GM19025 (cell line): Measurements from ENCODE around the gene HEG1.

Experiments used
- ATAC-seq: cut with Tn5 transposase; IDR thresholded peaks from one replicate; pipeline ENCODE4 v1.9.1; 2021; ENCODE audit warnings: mild to moderate bottlenecking, low read depth, moderate library complexity; ENCODE audit not compliant: unreplicated experiment

The HEG1 gene

DNA sequence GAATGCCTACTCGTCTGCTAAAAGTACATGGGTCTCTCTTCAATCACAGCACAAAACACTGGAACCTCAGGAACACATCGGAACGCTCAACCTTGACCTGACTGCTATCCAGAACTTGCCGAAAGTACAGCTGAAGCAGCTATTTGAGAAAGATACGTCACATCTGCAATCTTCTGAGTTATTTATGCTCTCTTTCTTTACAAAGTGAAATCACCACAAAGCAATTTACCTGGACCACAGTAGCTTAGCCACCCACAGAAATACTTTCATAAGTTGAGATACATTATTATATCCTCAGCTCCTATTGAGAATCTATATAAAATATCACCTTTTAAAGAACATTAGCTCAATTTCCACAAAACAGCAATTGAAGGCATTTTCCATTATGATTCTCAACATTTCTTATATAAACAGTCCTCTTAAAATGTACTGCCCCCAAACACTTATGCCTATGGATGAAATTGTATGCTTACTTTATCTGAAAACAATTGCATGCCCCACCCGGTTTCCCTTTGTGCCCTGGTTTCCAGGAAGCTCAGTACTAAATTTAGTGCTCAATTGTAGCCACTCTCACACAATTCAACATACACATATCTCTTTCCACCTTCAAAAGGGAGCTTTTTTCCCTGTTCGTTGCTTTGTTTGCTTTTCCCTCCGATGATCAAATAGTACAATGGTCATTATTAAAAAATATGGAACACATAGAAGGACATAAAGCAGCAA is 31.8 kb downstream of the HEG1 start:
- no peak for ATAC-seq

DNA sequence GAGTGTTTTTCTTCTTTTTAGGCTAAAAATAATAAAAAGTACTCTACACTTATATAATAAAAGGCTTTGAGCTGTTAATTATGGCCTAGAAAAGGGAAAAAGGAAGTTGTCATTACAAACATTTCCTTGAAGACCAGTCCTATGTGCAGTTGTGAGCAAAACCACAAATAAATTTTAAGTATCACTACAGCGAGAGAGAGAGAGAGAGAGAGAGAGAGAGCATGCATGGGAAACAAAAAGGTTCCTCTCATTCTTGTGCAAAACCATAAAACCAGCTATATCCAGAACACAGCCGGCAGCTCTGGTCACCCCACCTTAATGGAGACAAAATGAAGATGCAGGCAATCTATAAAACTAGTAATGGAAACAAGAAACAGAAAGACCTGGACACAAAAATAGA is 33.6 kb downstream of the HEG1 start:
- no peak for ATAC-seq

DNA sequence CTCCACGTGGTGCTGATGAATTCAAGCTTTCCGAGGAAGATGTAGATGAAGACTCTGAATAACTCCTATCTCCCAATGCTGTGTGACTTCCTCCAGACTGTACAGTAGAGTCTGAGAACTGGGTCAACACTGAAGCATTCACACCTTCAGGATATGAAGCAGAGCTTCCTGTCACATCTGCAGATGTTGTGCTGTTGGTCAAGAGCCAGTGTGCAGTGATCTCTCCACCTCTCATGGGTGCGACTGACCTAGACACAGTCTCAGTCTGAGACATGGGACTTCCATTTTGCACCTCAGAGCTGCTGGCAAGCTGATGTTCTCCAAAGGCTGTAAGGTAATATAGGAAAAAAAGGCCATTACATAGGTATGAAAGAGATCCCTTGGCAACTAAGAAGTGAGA is 36.5 kb downstream of the HEG1 start:
- ATAC-seq = no peak

GRCh38 chr3:125017406-125017805 is 38.4 kb downstream of the HEG1 start:
- ATAC-seq = no peak

DNA sequence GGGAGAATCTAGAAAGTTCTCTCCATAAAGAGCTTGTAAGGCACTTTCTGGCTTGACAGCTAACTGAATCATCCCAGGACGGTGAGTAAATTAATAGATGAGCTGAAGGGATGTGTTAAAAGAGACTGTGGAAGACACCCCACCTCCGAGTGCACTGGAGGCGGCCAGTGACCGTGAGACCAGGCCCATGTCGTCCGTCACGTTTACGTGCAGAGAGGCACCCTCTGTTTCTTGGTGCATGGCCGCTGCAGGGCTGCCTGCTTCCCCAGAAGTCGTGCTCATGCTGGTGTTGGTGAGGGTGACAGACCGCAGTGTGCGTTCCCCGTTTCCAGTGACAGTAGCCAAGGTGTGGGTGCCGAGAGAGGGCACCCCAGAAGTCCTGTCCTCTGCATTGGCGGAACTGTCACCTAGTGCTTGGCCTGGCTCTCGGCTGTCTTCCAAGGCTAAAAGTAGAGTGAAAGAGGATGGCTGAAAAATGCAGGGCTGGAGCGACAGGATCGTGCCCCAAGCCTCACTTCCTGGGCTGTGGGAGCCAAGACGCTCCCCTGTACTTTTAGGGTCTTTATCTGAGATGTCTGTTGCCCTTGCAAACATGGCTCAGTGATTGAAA is 41.1 kb downstream of the HEG1 start:
- ATAC-seq = no peak

- no peak for ATAC-seq
Observed at GRCh38 chr3:125013095-125013494, 42.7 kb downstream of the HEG1 start.

GRCh38 chr3:125011941-125012340 is 43.9 kb downstream of the HEG1 start:
- no peak for ATAC-seq

- no peak for ATAC-seq
Observed at GRCh38 chr3:125010393-125010792, 45.4 kb downstream of the HEG1 start.

GRCh38 chr3:125008766-125009165 is 47.0 kb downstream of the HEG1 start:
- ATAC-seq = no peak

DNA sequence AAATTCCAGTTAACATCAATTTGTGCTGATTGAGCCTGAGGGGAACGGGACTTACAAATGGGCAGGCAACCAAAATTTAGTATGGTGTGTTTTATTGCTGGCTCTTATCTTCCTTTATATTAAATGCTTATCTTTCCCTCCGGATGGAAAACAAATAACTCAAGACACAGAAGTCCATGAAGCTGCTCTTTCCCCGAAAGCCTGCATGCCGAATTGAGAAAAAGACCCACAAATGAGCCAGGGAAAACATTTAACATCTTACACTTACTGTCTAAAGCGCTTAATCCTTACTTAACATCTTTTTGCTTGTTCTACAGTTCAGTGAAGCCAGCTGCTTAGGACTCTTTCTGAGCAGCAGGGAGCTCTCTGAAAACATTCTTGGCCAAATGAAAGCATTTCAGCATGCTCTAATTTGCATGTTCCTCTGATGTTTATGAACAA is 49.5 kb downstream of the HEG1 start:
- ATAC-seq = no peak

DNA sequence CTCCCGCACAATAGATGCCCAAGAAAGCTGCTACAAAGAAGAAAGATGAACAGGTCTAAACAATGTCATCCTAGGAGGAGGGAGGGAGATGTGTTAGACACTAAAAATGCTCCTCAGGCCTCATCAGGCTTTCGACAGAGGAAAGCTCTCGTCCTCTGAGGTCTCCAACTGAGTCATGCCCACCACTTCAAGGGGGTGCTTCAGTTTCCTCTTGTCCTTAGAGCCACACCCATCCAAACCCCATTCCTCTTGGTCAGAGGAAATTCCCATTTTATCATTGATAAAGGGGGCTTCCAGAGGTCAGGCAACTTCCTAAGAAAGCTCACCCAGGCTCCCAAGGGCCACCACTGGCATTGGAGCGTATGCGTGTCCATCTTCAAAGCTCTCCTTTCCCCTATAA is 50.1 kb downstream of the HEG1 start:
- ATAC-seq = no peak

GRCh38 chr3:125005222-125005621 is 50.6 kb downstream of the HEG1 start:
- ATAC-seq = no peak

DNA sequence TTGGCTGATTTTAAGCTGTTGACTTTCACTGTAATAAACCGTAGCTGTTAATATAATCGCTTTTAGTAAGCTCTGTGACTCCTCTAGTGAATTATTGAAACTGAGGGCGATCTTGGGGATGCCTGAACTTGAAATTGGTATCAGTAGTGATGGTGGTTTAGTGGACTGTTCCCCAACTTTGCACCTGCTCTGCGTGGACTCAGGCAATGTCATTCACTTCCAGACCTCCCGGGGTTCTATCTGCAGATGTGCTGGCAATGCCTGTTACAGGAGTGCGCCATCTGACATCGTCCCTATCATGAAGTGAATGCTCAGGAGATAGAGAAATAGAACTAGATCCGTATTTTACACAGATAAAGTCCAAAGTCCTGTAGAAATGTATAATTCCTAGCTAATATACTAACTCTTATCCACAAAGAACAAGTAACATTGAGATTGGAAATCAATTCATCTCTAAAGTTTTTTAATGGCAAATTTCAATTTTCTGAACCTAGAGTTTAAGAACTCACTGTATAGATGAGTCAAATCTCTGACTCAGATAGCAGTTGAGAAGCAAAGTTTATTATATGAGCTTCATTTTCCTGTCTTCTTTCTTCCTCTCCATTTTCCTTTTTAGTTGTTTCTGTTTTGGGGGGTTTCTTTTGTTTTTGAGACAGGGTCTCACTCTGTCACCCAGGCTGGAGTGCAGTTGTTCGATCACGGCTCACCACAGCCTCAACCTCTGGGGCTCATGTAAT is 51.8 kb downstream of the HEG1 start:
- no peak for ATAC-seq

DNA sequence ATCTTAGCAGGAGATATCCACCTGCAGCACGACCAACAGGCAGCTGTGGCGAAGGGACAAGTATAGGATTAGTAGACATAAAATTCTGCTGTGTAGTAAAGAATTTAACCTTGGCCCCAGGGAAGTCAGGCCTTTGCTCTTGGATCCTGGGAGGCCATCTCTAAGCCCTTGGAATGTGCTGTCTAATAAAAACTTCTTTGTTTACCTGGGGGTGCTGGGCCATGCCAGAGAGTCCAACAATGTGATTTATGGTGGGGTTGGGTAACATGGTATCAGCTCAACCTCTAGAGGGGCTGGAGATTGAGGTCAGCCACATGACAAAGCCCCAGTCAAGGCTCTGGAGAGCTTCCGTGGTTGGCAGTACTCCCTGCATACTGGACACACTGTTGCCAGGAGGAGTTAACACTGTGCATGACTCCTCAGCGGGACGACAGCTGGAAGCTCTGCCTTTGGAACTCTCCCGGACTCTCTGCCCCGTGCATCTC is 52.4 kb downstream of the HEG1 start:
- no peak for ATAC-seq

DNA sequence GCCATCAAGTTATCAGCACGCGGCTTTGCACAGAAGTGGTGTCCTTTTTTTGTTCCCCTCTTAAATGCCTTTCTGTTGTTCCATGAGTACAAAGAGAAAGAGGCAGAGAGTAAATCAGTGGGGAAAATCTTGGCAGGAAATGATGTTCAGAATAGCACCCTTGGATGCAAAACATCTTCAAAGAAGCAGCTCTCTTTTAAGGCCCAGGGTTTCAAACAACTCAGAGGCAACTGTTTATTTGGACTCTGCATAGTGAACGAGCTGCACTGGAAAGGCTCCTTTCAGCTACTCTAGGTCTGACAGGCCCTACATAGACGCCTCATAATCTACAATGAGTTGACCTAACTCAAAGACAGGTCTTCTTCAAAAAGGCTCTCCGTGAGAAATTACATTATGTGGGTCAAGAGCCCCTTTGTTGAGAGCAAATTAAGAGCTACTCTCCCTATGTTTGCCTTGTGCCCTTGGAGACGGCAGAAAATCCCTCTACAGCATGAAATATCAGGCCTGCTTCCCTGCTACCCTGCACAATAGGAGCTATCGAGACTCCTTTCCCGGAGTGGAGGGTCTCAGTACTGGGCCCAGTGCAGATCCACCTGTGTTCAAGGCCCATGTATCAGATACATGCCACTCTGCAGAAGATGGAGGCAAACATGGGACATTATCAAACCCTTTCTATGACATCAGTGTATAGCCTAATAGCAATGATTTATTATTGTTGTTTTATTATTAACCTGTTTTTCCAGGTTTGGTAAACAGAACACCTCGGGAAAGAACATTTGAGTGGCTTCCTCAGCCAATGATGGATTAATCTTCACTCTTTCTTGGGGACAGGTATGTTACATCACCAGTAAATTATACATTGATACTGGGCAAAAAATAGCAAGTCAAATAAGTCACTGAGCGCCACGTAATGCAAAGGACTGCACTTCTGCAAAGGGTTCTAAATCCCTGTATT is 53.1 kb downstream of the HEG1 start:
- ATAC-seq = no peak

DNA sequence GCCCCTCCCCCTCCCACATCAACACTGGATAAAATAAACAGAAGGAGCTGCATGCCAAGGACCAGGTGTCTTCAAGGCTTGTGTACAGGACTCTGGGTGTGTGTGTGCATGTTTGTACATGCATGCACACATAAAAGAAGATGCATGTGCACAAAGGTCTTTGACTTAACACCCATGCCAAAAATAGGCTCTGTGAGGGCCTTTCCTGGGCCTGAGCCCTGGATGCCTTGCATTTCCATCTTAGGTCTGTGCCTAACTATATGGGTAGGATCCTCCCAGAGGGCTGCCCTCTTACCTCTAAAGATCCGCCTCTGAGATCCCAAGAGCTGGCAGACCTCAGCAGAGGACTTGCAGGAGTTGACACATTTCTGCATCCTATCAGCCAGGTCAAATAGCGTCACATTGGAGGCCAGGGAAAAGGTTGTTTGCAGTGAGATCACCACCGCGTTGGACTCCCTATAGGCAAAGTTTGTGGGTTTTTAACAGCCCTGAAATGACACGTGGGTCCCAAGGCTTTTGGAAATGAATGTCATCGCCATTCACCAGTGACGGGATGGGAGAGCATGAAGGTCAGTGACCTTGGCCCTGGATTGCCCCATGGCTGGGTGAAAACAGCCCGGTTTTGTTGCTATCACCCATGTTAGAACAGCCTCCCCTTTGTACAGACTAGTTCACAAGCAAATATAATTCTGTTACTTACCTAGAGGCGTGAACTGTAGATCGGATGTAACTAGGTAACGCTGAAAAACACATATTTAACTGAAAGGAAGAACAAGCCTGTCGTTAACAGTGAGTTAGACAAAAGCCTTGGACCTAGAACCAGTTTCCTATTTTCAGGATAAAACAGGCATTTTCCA is 54.0 kb downstream of the HEG1 start:
- no peak for ATAC-seq

DNA sequence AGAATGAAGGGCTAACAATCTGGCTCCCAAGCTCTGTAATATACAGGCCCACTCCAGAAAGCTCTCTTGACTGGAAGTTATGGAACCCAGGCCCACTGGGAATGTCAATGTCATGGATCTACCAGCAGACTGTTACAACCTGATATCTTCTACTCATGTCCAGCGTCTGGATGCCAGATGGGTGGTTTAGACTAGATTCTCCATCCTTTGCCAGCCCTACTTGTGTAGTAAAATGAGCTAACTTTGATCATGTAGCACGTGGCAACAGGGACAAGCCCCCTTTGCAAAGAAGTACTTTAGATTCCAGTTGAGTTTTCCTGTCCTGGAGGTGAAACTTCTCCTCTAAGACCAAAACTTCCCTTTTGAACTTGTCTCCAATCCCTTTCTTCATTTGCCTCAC is 55.1 kb downstream of the HEG1 start:
- ATAC-seq = no peak

DNA sequence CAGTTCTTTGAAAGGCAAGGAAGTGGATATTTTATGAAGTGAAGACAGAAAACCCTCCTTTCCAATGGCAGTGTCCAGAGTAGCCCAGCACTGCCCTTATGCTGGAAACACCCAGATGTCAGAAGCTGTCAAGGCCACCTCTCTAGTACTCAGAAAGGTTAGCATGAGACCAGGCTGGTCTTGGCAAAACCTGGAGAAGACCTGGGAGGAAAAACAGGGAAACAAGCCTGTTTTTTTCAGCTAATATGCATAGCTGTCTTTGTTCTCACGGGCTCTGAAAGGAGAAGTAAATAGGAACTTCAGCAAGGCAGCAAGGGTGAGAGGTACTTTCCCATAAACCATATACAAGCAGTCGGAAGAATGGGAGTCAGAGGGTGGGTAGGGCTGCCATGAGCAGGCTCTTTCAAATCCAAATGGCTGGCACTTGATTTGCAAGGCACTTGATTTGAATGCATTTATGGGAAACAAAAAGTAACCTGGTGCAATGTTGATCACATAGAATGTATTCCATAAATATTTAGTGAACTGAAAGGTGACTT is 55.8 kb downstream of the HEG1 start:
- no peak for ATAC-seq

DNA sequence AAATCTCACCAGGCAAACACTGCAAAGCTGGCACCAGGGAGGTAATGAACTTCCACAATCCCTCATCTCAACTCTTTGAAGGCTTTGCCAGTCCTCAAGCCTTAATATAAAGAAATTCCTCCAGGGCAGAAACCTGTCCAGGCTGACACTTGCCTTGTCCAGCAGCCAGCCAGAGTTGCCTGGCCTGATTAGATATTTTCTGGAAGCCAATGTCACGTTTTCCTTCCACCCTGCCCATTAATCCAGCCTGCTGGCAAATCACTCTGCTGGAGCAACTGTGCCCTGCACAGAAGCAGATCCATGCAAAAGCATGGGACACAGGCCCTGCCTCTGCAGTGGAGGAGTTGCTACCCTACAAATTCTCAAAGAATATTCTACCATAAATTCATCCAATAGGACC is 56.5 kb downstream of the HEG1 start:
- ATAC-seq = no peak
